DOHH2 (cell line): Measurements from ENCODE around the gene UNC13B.

ENCODE experiments used
- H3F3A ChIP-seq: fragments of 200-600 bp; sonication (generic), shearing (Covaris generic); 2 replicates; pipeline ENCODE4 v1.6.0; 2016; ENCODE audit warnings: antibody characterized with exemption, mild to moderate bottlenecking; ENCODE audit not compliant: control insufficient read depth, insufficient read depth
- H3K27ac ChIP-seq: fragments of 200-600 bp; sonication (generic); 2 replicates; pipeline ENCODE4 v1.5.1; 2014; ENCODE audit warnings: low read depth, mild to moderate bottlenecking, low read length, moderate library complexity
- H3K27me3 ChIP-seq: fragments of 200-600 bp; sonication (generic); 2 replicates; pipeline ENCODE4 v1.6.1; 2014; ENCODE audit warnings: mild to moderate bottlenecking, low read length, mixed read lengths; ENCODE audit not compliant: control insufficient read depth
- H3K36me3 ChIP-seq: fragments of 200-600 bp; sonication (generic); 2 replicates; pipeline ENCODE4 v1.6.1; 2014; ENCODE audit warnings: mild to moderate bottlenecking, low read length, moderate library complexity, mixed read lengths; ENCODE audit not compliant: control insufficient read depth
- H3K4me1 ChIP-seq: fragments of 200-600 bp; sonication (generic); 2 replicates; pipeline ENCODE4 v1.6.1; 2014; ENCODE audit warnings: mild to moderate bottlenecking, low read length, mixed read lengths; ENCODE audit not compliant: control insufficient read depth
- H3K4me2 ChIP-seq: fragments of 200-600 bp; sonication (generic); 2 replicates; pipeline ENCODE4 v1.6.0; 2014; ENCODE audit warnings: mild to moderate bottlenecking, low read length, moderate library complexity
- H3K4me3 ChIP-seq: fragments of 200-600 bp; sonication (generic); 2 replicates; pipeline ENCODE4 v1.5.1; 2014; ENCODE audit warnings: mild to moderate bottlenecking, low read length, mixed read lengths
- H3K79me2 ChIP-seq: fragments of 200-600 bp; sonication (generic); 2 replicates; pipeline ENCODE4 v1.6.1; 2014; ENCODE audit warnings: mild to moderate bottlenecking, low read length, mixed read lengths; ENCODE audit not compliant: control insufficient read depth
- H3K9me2 ChIP-seq: fragments of 200-600 bp; sonication (generic); replicated peaks from 2 replicates; pipeline ENCODE4 v1.6.1; 2014; ENCODE audit warnings: mild to moderate bottlenecking, low read length, mixed read lengths; ENCODE audit not compliant: control insufficient read depth
- H3K9me3 ChIP-seq: fragments of 200-600 bp; sonication (generic); 2 replicates; pipeline ENCODE4 v1.6.1; 2014; ENCODE audit warnings: antibody characterized with exemption, low read length, mixed read lengths; ENCODE audit not compliant: control insufficient read depth, insufficient read depth
- H4K20me1 ChIP-seq: fragments of 200-600 bp; sonication (generic); 2 replicates; pipeline ENCODE4 v1.6.0; 2014; ENCODE audit warnings: low read depth, mild to moderate bottlenecking, antibody characterized with exemption, low read length, moderate library complexity; ENCODE audit not compliant: control insufficient read depth, insufficient read depth
- EZH2phosphoT487 ChIP-seq: fragments of 200-600 bp; sonication (generic); IDR thresholded peaks from 2 replicates; pipeline ENCODE4 v1.6.1; 2017; ENCODE audit warnings: borderline replicate concordance, mild to moderate bottlenecking, antibody characterized with exemption, low read length, moderate library complexity, mixed read lengths
- TF ChIP-seq, protein P1 (sequence below): fragments of 200-600 bp; sonication (generic); IDR thresholded peaks from one replicate; pipeline ENCODE4 v1.5.1; 2014; ENCODE audit warnings: antibody characterized with exemption, mild to moderate bottlenecking, low read depth, low read length; ENCODE audit not compliant: poor library complexity, severe bottlenecking

The UNC13B gene

DNA sequence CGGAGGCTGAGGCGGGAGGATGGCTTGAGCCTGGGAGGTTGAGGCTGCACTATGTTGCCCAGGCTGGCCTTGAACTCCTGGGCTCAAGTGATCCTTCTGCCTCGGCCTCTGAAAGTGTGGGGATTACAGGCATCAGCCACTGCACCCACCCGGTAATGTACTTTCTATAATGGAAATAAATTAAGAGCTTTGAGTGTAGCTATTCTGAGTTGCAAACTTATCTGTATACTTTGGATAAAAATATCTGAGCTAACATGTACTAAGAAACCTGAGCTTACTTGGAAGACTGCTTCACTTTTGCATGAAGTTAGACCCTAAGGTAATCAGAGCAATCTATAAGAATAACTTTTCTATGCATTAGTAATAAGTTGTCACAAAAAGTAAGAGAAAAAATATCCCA, 50.0 kb downstream of the UNC13B start:
- no peak for TF ChIP-seq EZH2phosphoT487
- TF ChIP-seq, protein P1, sequence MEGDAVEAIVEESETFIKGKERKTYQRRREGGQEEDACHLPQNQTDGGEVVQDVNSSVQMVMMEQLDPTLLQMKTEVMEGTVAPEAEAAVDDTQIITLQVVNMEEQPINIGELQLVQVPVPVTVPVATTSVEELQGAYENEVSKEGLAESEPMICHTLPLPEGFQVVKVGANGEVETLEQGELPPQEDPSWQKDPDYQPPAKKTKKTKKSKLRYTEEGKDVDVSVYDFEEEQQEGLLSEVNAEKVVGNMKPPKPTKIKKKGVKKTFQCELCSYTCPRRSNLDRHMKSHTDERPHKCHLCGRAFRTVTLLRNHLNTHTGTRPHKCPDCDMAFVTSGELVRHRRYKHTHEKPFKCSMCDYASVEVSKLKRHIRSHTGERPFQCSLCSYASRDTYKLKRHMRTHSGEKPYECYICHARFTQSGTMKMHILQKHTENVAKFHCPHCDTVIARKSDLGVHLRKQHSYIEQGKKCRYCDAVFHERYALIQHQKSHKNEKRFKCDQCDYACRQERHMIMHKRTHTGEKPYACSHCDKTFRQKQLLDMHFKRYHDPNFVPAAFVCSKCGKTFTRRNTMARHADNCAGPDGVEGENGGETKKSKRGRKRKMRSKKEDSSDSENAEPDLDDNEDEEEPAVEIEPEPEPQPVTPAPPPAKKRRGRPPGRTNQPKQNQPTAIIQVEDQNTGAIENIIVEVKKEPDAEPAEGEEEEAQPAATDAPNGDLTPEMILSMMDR = no peak
- Histone ChIP-seq H4K20me1 (no peaks in the 10 kb centered on the region), H3F3A (no peaks in the 10 kb centered on the region), H3K27ac (no peak overlapping the region), H3K4me1 (no peaks in the 10 kb centered on the region), H3K79me2 (no peaks in the 10 kb centered on the region), H3K36me3 (no peaks in the 10 kb centered on the region), H3K4me2 (no peak overlapping the region), H3K9me3 (no peaks in the 10 kb centered on the region), H3K27me3 (no peaks in the 10 kb centered on the region; the same call in 1 of the 2 replicates), H3K9me2 (no peaks in the 10 kb centered on the region), H3K4me3 (no peak overlapping the region)

DNA sequence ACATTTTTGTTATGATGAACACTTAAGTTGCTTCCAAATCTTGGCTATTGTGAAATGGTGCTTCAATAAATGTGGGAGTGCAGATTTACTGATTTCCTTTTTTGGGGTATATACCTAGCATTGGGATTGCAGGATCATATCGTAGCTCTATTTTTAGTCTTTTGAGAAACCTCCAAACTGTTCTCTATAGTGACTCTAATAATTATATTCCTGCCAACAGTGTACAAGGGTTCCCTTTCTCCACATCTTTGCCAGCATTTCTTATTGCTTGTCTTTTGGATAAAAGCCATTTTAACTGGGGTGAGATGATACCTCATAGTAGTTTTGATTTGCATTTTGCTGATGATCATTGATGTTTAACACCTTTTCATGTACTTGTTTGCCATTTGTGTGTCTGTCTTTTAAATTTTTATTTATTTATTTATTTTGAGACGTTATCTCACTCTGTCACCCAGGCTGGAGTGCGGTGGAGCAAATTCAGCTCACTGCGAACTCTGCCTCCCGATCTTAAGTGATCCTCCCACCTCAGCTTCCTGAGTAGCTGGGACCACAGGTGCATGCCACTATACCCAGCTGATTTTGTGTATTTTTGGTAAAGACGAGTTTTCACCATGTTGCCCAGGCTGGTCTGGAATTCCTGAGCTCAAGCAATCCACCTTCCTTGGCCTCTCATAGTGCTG, 59.0 kb downstream of the UNC13B start:
- no peaks in the 10 kb centered on the region for H3F3A ChIP-seq
- no peaks in the 10 kb centered on the region for H3K79me2 ChIP-seq
- no peak for TF ChIP-seq EZH2phosphoT487
- TF ChIP-seq, protein P1 = no peak
- H3K9me3 ChIP-seq = no peaks in the 10 kb centered on the region
- H3K36me3 ChIP-seq = no peaks in the 10 kb centered on the region
- H3K4me1 ChIP-seq = no peaks in the 10 kb centered on the region
- no peaks in the 10 kb centered on the region for H3K27me3 ChIP-seq
- H3K27ac ChIP-seq = no peak overlapping the region
- no peak overlapping the region for H3K4me2 ChIP-seq
- H3K9me2 ChIP-seq = no peaks in the 10 kb centered on the region
- no peak overlapping the region for H3K4me3 ChIP-seq
- no peaks in the 10 kb centered on the region for H4K20me1 ChIP-seq

- no peaks in the 10 kb centered on the region for H3K4me1 ChIP-seq
- no peaks in the 10 kb centered on the region for H3K36me3 ChIP-seq
- H3K9me3 ChIP-seq = no peaks in the 10 kb centered on the region
- no peak overlapping the region for H3K27ac ChIP-seq
- no peak overlapping the region for H3K4me2 ChIP-seq
- H3K9me2 ChIP-seq = no peaks in the 10 kb centered on the region
- no peaks in the 10 kb centered on the region for H3K79me2 ChIP-seq
- 0 out of 2 replicates have a peak, but pooled peaks cover 5% of the 10 kb centered on the region for H3K27me3 ChIP-seq
- no peaks in the 10 kb centered on the region for H4K20me1 ChIP-seq
- TF ChIP-seq, protein P1 = no peak
- TF ChIP-seq EZH2phosphoT487 = no peak
- H3F3A ChIP-seq = no peaks in the 10 kb centered on the region
- H3K4me3 ChIP-seq = no peak overlapping the region
Observed at GRCh38 chr9:35225677-35226076, 63.9 kb downstream of the UNC13B start.
